ENCODE measurements around the gene GAL3ST1.

Gene GAL3ST1

DNA sequence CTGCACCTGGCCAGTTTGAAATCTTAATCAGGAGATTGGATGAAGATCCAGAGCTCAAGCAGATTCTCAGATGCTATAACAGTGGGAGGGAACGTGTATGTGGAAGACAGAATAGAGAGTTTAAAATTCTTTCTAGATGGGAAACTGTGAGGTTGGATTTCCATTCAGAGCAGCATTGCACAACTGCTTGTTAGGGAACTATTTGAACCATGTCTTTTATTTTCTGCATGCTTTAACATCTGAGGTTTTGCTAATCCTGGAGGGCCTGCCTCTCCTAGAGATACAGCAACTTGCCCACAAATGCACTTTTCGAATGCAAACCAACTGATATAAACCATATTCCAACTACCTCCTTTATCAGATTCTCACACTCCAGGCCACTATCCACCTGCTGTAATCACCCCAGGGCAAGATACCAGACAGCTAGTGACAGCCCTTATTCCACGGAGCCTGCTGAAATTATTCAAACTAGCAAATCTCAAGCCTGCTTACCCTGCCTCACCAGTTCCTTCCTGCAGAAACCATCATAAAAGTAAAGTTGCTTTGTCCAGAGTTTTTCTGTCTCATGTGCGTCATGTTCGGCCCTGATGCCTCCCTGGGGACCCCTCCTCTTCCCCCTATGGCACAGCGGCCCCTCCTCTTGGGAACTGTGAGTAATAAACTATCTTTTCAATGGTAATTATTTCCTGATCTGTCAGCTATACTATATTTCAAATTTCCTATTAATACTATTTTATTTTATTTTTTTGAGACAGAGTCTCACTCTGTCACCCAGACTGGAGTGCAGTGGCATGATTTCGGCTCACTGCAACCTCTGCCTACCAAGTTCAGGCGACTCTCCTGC lies 50.6 kb downstream of the GAL3ST1 start:
- no peak for DNase-seq

DNA sequence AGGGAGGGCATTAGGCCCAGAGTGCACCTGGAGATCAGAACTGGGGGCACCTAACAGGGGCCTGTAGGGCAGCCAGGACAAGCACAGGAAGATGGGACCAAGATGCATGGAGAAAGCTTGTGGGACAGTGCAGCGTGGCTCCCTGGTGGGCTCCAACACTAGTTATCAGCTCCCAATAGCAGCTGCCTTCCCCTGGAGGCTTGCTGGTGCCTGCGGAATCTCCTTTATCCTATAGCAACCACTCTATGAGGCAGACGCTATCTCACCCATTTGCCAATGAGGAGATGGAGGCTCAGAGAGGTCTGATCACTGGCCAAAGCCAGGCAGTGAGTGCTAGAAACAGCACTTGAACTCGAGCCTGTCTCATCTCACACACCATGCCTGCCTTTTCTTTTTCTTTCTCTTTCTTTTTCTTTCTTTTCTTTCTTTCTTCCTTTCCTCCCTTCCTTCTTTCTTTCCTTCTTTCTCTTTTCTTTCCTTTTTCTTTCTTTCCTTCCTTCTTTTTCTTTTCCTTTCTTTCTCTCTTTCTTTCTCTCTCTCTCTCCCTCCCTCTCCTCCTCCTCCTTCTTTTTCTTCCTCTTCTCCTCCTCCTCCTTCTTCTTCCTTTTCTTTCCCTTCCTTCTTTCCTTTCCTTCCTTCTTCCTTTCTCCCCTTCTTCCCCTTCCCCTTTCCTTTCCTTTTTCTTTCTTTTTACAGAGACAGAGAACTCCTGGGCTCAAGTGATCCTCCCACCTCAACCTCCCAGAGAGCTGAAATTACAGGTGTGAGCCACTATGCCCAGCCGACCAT lies 52.9 kb downstream of the GAL3ST1 start:
- no peak for DNase-seq

- no peak for DNase-seq
These were observed 54.5 kb downstream of the GAL3ST1 start for GRCh38 chr22:30519842-30520425.

- DNase-seq, result no peak
These were observed 57.7 kb downstream of the GAL3ST1 start for GRCh38 chr22:30516731-30517130.

- DNase-seq, result no peak
These were observed 58.2 kb downstream of the GAL3ST1 start for GRCh38 chr22:30516273-30516672.

DNA sequence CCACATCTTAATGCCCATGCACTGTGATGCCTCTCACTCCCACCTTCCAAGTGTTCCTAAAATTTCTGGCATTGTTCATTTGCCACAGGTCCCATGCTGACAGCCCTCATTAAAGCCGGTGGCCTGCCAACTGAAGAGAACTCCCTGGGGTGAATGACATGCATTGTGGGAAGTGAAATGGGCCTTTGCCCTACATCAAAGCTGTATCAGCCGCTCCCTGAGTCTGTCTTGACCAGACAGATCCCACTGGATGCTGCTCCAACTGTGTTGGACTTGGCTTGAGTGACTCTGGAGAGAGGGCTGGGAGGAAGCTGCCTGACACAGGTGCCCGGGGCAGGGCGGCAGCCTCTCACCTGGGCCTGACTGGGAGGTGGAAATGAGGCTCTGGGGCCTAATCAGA lies 60.2 kb downstream of the GAL3ST1 start:
- DNase-seq, result no peak

- DNase-seq, result no peak
These were observed 61.0 kb downstream of the GAL3ST1 start for GRCh38 chr22:30513462-30513861.

DNA sequence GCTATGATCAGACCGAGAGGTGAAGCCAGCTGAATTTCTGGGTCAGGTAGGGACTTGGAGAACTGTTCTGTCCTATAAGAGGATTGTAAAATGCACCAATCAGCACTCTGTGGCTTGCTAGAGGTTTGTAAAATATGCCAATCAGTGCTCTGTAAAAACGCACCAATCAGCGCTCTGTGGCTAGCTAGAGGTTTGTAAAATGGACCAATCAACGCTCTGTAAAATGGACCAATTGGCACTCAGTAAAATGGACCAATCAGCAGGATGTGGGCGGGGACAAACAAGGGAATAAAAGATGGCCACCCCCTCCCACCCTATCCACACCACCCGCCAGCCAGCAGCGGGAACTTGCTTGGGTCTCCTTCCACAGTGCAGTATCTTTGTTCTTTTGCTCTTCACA lies 62.6 kb downstream of the GAL3ST1 start:
- DNase-seq, result no peak

GRCh38 chr22:30511109-30511508 lies 63.4 kb downstream of the GAL3ST1 start:
- no peak for DNase-seq

- DNase-seq, result no peak
These were observed 66.2 kb downstream of the GAL3ST1 start for GRCh38 chr22:30508216-30508615.

DNA sequence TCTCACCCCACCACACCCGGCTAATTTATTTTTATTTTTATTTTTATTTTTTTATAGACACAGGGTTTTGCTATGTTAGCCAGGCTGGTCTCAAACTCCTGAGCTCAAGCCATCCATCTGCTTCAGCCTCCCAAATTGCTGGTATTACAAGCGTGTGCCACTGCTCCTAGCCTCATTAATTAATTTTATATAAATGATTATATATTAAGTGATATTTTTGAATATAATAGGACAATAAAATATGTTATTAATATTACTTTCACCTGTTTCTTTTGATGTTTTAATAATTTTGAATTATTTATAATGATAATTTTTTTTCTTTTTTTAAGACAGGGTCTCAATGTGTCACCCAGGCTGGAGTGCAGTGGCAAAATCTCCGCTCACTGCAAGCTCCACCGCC lies 66.8 kb downstream of the GAL3ST1 start:
- no peak for DNase-seq

- no peak for DNase-seq
These were observed 67.9 kb downstream of the GAL3ST1 start for GRCh38 chr22:30506507-30506968.

All from 8988T (cell line).